Naive thymus-derived CD4-positive, alpha-beta T cell (primary cell): Measurements from ENCODE around the gene CREBBP. TPM values are rescaled to one million over a fixed set of nuclear protein-coding genes. Genes with fewer than 3 reads are reported as not detected.

Experiments used
- ATAC-seq: fragments of 150-1000 bp; cut with Tn5 transposase; 2 replicates; pipeline ENCODE4 v1.10.0; 2021; ENCODE audit warnings: mild to moderate bottlenecking, moderate library complexity
- CTCF ChIA-PET: fragments of 350-600 bp; sonication (Branson Sonifier 250); formaldehyde crosslinking; loops from one replicate; lab custom pipeline; 2021; ENCODE audit warnings: antibody characterized with exemption; lab: Charles Lee
- POLR2A ChIA-PET: fragments of 350-600 bp; sonication (Branson Sonifier 250); formaldehyde crosslinking; loops from one replicate; lab custom pipeline; 2021; ENCODE audit warnings: antibody characterized with exemption, inconsistent platforms; lab: Charles Lee
- DNase-seq, 9 donors: peaks; one replicate each; pipeline versions ENCODE4 v3.0.0 to v3.0.0-alpha.2; 2020 to 2022; ENCODE audit warnings: mixed read lengths in 1 of 9
- H3K27ac ChIP-seq: one replicate; pipeline ENCODE4 v1.7.0; 2013; ENCODE audit warnings: mild to moderate bottlenecking, low read depth, low read length, moderate library complexity
- H3K27me3 ChIP-seq, 2 donors: one replicate each; pipeline ENCODE4 v1.7.0; 2013; ENCODE audit warnings: low read length in 2 of 2, mild to moderate bottlenecking in 2 of 2, moderate library complexity in 2 of 2; ENCODE audit not compliant: control insufficient read depth in 2 of 2, insufficient read depth in 2 of 2
- H3K36me3 ChIP-seq, 3 experiments: 1 replicate in 2 of 3; 2 replicates in 1 of 3; pipeline ENCODE4 v1.7.0; 2013; ENCODE audit warnings: low read length in 3 of 3, mild to moderate bottlenecking in 3 of 3, moderate library complexity in 1 of 3; ENCODE audit not compliant: insufficient read depth in 3 of 3, control insufficient read depth in 2 of 3
- H3K4me1 ChIP-seq, 2 donors: one replicate each; pipeline ENCODE4 v1.7.0; 2013; ENCODE audit warnings: low read length in 2 of 2, mild to moderate bottlenecking in 2 of 2, moderate library complexity in 1 of 2; ENCODE audit not compliant: control insufficient read depth in 2 of 2, insufficient read depth in 2 of 2
- H3K4me3 ChIP-seq: 2 replicates; pipeline ENCODE4 v1.7.0; 2013; ENCODE audit warnings: mild to moderate bottlenecking, low read length
- H3K9me3 ChIP-seq, 3 experiments: 1 replicate in 2 of 3; 2 replicates in 1 of 3; pipeline ENCODE4 v1.7.0; 2013; ENCODE audit warnings: low read length in 3 of 3; ENCODE audit not compliant: control insufficient read depth in 2 of 3
- H3K27ac Mint-ChIP-seq, 9 donors: one replicate each; pipeline ENCODE4 v1.8.0; 2020 to 2022; ENCODE audit warnings: mixed read lengths in 9 of 9, mild to moderate bottlenecking in 8 of 9, moderate library complexity in 5 of 9, inconsistent platforms in 2 of 9
- H3K27me3 Mint-ChIP-seq, 5 donors: one replicate each; pipeline ENCODE4 v1.8.0; 2021 to 2022; ENCODE audit warnings: mixed read lengths in 5 of 5, mild to moderate bottlenecking in 1 of 5
- H3K36me3 Mint-ChIP-seq, 5 donors: one replicate each; pipeline ENCODE4 v1.8.0; 2020 to 2022; ENCODE audit warnings: mixed read lengths in 5 of 5, mild to moderate bottlenecking in 3 of 5, inconsistent platforms in 1 of 5
- H3K4me1 Mint-ChIP-seq, 7 donors: one replicate each; pipeline ENCODE4 v1.8.0; 2020 to 2022; ENCODE audit warnings: mixed read lengths in 7 of 7, mild to moderate bottlenecking in 3 of 7, inconsistent platforms in 1 of 7
- H3K4me3 Mint-ChIP-seq, 10 donors: one replicate each; pipeline ENCODE4 v1.8.0; 2020 to 2022; ENCODE audit warnings: mild to moderate bottlenecking in 10 of 10, mixed read lengths in 10 of 10, moderate library complexity in 6 of 10, inconsistent platforms in 2 of 10
- H3K9me3 Mint-ChIP-seq, 11 donors: one replicate each; pipeline ENCODE4 v1.8.0; 2020 to 2022; ENCODE audit warnings: mixed read lengths in 11 of 11, mild to moderate bottlenecking in 4 of 11, inconsistent platforms in 1 of 11, moderate library complexity in 1 of 11
- intact Hi-C, 2 donors: fragments of 100-400 bp; cut with micrococcal nuclease; formaldehyde crosslinking; loops; one replicate each; pipeline ENCODE4 v1.15.1; 2023
- polyA plus RNA-seq, 2 donors: library from polyadenylated mRNA; unstranded; fragments of 300-500 nt; fragmentation: Illumina TruSeq; gene quantifications; one replicate each; pipeline ENCODE4 v1.2.3, GENCODE V29; 2021
- total RNA-seq, 6 experiments: library from RNA in 5 of 6; stranded (reverse) in 5 of 6; gene quantifications; 1 replicate in 5 of 6; 2 replicates in 1 of 6; pipeline ENCODE4 v1.2.3 and lab custom pipeline; 2021 to 2026

Gene CREBBP
- total and polyA plus RNA-seq, 7 experiments from 2014 or later: 10.5 to 194 (median 126) TPM

DNA sequence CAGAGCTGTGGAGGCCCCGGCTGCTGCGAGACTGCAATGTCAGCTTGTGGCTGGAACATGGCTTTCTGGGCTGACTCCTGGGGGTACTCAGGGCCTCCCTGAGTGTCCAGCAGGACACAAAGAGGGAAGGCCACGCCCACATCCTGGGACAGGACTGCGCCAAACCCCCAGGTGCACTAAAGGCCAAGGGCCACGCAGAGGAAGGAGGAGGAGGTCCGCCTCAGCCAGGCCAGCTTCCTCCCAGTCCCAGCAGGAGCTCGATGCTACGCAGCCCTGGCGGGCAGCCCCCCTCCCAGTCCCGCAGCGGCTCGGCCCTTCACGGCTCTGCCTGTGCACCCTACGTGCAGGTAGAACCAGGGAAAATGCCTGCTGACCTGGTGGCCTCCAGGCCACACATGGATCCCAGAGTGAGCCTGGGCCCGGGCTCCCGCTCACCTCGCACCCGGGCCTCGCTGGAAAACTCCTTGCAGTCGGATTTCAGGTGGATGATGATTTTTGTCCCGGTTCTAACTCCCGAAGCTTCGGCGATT is 204.8 kb downstream of the CREBBP start:
- DNase-seq: no peak
- Mint-ChIP-seq H3K36me3 (peaks cover 0 to 38% (median 9%) of the 10 kb centered on the region in 5 donors), H3K9me3 (peaks cover 0 to 1% (median 0%) of the 10 kb centered on the region in 11 donors), H3K4me1 (peaks cover 0 to 3% (median 0%) of the 10 kb centered on the region in 7 donors), H3K4me3 (no peak overlapping the region), H3K27me3 (no peaks in the 10 kb centered on the region), H3K27ac (no peak overlapping the region)
- no peaks in the 10 kb centered on the region for H3K9me3 ChIP-seq
- H3K4me1 ChIP-seq: no peaks in the 10 kb centered on the region
- H3K27ac ChIP-seq: no peak overlapping the region
- H3K27me3 ChIP-seq: no peaks in the 10 kb centered on the region
- CTCF ChIA-PET: interaction anchor here (0.8 kb wide), 1 partner anchor 18 kb away, joined by 3 read pairs; no protein-coding TSS in a partner anchor
- intact Hi-C loops: no loop called here
- POLR2A ChIA-PET: no interaction called here
- H3K4me3 ChIP-seq: no peak overlapping the region
- H3K36me3 ChIP-seq: peaks cover 0 to 98% (median 11%) of the 10 kb centered on the region in 3 experiments
- no peak for ATAC-seq

Other genes with a start within 250 kb of the CREBBP start
- 10 to 100 TPM; 26.0 to 59.6 (median 37.2) TPM for gene DNASE1, start 226.0 kb downstream of the CREBBP start, total RNA-seq
- gene DNASE1, start 226.0 kb downstream of the CREBBP start, polyA plus RNA-seq: 10 to 100 TPM in 1 of 2 donors, 1 to 10 TPM in 1; 5.6 to 16.8 TPM
- 100 to 1,000 TPM in 4 of 5 experiments, 10 to 100 TPM in 1; 96.8 to 138 (median 132) TPM for gene TRAP1, start 163.2 kb downstream of the CREBBP start, total RNA-seq
- gene TRAP1, start 163.2 kb downstream of the CREBBP start, polyA plus RNA-seq: 10 to 100 TPM; 59.6 to 73.9 TPM
- gene ADCY9, start 235.7 kb upstream of the CREBBP start, total RNA-seq: 10 to 100 TPM in 2 of 5 experiments, 1 to 10 TPM in 3; 3.9 to 14.3 (median 5.6) TPM
- gene ADCY9, start 235.7 kb upstream of the CREBBP start, polyA plus RNA-seq: under 1 TPM; 0.46 to 0.47 TPM